ENCODE results near the gene HSPB7.
"Not testable (repeated sequence)": the region's sequence is repeated elsewhere in the genome, so short reads cannot be mapped to it uniquely, and the experiment has no call there.

Gene HSPB7

DNA sequence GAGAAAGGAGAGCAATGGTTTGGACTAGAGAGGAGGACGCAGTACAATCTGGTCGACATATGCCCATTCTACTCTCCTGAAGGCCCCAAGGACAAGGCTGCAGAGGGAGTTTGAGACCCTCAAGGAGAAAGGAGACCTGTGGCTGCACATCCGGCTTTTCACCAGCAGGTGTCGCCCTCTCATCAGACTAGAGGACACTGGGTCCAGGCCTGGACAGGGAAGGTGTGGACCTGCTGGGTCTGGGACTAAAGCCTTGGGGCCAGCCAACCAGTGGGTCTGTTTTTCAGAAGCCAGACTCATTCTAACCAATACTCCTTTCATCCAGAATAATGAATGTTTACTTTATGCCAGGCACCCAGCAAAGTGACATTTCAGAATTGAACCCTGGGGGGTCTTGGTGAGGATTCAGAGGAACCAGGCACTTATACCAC, 8.8 kb downstream of the HSPB7 start:
- in situ Hi-C loops (cut with MboI; ENCODE audit: low sequenced_read_pairs): no loop called here

DNA sequence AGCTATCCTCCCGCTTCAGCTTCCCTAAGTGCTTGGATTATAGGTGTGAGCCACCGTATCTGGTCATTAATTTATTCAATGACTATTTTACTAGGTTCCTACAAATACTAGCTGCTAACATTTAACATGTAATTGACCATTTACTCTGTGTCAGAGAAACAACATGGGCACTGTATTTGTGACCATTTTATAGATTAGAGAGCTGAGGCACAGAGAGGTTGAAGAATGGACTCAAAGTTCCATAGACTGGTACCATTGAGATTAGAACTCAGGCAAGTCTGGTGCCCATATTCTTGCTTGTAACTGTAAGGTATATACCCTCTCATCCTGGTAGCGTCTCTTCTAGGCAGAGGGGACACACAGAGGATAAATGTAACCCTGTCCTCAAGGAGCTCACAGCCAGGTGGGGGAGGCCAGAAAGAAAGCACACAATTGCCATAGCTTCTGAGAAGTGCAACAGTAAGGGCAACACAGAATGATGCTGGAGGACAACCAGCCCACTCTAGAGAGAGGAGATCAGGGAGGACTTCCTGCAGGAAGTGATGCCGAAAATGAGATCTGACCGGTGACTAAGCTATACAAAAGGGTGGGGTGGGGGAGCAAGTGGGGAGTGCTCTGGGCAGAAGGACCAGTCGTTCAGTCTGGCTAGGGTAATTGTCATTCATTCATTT, 10.0 kb downstream of the HSPB7 start:
- in situ Hi-C loops (cut with MboI; ENCODE audit: low sequenced_read_pairs): no loop called here

DNA sequence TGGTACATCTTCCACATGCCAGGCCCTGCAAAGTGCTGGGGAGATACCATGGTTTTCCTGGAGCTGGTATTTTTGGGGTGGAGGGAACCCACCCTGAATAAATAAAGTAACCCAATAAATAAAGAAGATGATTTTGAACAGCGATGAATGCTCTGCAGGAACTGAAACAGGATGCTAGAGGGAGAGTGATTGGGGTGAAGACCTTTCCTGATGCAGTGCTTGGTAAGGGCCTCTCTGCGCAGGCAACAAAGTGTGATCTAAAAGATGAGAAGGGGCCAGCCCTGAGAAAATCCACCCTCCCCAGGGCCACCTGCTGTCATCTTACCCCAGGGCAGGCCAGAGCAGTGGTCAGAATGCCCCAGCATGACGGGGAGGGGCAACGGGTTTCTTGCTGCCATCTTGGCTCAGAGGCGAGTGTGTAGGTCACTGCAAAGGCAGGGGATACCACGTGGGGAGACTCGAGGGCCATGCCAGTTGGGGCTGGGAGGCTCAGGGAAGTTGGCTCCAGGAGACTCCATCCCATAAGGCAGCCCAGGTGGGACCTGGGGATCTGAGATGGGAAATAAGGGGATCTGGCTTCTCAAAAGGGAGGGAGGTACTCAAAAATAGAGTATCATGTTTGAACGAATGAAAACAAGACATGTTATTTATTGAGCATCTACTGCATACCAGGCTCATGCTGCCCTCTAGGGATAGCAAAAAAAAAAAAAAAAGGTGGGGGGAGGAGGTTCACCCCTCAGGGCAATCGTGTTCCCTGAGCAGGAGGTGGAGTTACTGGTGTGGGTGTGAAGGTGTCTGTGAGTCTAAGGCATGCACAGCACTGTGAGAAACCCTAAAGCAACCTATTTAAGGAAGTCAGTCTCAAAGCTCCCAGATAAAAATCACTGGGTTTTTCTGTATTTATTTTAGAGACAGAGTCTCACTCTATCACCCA, 11.0 kb downstream of the HSPB7 start:
- in situ Hi-C loops (cut with MboI; ENCODE audit: low sequenced_read_pairs): no loop called here

DNA sequence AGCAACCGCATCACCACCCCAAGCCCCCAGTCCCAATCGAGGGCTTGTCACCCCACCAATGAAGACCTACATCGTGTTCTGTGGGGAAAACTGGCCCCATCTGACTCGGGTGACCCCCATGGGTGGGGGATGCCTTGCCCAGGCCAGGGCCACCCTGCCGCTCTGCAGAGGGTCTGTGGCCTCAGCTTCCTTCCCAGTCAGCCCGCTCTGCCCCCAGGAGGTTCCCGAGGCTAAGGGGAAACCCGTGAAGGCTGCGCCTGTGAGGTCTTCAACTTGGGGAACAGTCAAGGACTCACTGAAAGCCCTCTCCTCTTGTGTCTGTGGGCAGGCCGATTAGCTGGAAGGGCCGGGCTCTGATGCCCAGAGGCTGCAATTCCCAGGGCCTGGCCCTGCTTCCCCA, 11.8 kb downstream of the HSPB7 start:
- in situ Hi-C loops (cut with MboI; ENCODE audit: low sequenced_read_pairs): no loop called here

GRCh38 chr1:16005597-16005996, 12.2 kb downstream of the HSPB7 start:
- in situ Hi-C loops (cut with MboI; ENCODE audit: low sequenced_read_pairs): no loop called here

DNA sequence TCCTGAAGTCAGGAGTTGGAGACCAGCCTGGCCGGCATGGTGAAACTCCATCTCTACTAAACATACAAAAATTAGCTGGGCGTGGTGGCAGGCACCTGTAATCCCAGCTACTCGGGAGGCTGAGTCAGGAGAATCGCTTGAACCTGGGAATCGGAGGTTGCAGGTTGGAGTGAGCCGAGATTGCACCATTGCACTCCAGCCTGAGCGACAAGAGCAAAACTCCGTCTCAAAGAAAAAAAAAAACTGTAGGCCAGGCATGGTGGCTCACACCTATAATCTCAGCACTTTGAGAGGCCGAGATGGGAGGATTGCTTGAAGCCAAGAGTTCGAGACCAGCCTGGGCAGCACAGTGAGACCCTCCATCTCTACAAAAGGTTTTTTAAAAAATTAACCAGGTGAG, 16.6 kb downstream of the HSPB7 start:
- in situ Hi-C loops (cut with MboI; ENCODE audit: low sequenced_read_pairs): not testable (repeated sequence)

DNA sequence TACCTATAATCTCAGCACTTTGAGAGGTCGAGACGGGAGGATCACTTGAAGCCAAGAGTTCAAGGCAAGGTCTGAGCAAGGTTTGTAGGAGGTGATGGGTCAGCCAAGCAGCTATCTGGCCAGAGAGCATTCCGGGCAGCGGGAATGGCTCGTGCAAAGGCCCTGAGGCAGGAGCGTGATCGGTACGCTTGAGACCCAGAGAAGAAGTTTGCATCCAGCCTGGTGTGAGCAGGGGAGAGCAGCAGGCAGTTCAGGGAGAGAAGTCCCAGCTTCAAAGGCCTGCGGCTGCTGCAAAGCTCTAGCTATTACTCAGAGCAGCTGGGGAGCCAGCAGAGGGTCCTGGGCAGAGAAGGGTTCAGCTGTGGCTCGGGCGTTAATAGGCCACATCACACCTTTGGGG, 18.9 kb downstream of the HSPB7 start:
- in situ Hi-C loops (cut with MboI; ENCODE audit: low sequenced_read_pairs): no loop called here

DNA sequence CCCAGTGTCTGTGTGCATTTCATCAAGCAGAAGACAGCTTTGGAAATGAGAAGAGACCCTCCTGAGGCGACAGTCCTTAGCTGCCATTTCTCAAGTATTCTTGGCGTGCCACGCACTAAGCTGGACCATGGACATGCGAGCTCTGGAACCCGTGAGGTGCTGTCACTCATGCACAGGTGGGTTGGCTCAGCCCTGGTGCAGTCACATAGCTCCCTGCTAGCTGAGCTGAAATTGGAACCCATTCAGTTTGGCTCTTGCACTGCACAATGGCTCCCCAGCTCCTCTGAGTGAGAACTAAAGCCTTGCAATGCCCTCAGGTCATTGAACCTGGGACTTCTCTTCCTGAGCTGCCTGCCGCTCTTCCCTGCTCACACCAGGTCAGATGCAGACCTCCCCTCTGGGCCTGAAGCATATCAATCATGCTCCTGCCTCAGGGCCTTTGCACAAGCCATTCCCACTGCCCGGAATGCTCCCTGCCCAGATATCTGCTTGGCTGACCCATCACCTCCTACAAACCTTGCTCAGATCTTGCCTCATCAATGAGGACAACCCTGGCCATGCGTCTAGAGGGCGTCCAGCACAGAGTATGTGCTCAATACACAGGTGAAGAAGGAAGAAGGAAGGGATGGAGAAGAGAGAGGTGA, 20.1 kb downstream of the HSPB7 start:
- in situ Hi-C loops (cut with MboI; ENCODE audit: low sequenced_read_pairs): no loop called here

GRCh38 chr1:15997076-15997585, 20.7 kb downstream of the HSPB7 start:
- in situ Hi-C loops (cut with MboI; ENCODE audit: low sequenced_read_pairs): no loop called here

GRCh38 chr1:15994590-15995351, 23.1 kb downstream of the HSPB7 start:
- in situ Hi-C loops (cut with MboI; ENCODE audit: low sequenced_read_pairs): no loop called here

- in situ Hi-C loops (cut with MboI; ENCODE audit: low sequenced_read_pairs): no loop called here
Observed at GRCh38 chr1:15994081-15994480, 23.8 kb downstream of the HSPB7 start.

DNA sequence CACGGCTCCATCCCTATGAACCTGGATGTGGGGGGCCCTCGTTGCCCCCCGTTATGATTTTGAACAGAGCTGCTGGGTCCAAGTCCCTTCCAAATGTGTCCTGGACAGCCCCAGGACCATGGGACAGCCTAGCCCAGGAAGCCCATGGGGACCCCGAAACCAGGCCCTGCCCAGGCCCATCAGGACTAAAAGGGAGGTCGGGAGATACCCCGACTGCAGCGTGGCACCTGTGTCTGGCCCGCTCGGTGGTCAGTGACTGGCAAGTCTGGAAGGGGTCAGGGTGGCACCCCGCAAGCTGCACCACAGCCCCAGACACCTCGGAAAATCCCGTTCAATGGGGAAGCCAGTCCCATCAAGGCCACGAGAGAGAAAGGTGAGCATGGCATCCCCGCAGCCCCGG, 24.2 kb downstream of the HSPB7 start:
- in situ Hi-C loops (cut with MboI; ENCODE audit: low sequenced_read_pairs): no loop called here

- in situ Hi-C loops (cut with MboI; ENCODE audit: low sequenced_read_pairs): no loop called here
Observed at GRCh38 chr1:15992582-15993500, 25.0 kb downstream of the HSPB7 start.

- in situ Hi-C loops (cut with MboI; ENCODE audit: low sequenced_read_pairs): no loop called here
Observed at GRCh38 chr1:15992187-15992553, 25.7 kb downstream of the HSPB7 start.

GRCh38 chr1:15991427-15992186, 26.2 kb downstream of the HSPB7 start:
- in situ Hi-C loops (cut with MboI; ENCODE audit: low sequenced_read_pairs): no loop called here

GRCh38 chr1:15989776-15990175, 28.1 kb downstream of the HSPB7 start:
- in situ Hi-C loops (cut with MboI; ENCODE audit: low sequenced_read_pairs): no loop called here

DNA sequence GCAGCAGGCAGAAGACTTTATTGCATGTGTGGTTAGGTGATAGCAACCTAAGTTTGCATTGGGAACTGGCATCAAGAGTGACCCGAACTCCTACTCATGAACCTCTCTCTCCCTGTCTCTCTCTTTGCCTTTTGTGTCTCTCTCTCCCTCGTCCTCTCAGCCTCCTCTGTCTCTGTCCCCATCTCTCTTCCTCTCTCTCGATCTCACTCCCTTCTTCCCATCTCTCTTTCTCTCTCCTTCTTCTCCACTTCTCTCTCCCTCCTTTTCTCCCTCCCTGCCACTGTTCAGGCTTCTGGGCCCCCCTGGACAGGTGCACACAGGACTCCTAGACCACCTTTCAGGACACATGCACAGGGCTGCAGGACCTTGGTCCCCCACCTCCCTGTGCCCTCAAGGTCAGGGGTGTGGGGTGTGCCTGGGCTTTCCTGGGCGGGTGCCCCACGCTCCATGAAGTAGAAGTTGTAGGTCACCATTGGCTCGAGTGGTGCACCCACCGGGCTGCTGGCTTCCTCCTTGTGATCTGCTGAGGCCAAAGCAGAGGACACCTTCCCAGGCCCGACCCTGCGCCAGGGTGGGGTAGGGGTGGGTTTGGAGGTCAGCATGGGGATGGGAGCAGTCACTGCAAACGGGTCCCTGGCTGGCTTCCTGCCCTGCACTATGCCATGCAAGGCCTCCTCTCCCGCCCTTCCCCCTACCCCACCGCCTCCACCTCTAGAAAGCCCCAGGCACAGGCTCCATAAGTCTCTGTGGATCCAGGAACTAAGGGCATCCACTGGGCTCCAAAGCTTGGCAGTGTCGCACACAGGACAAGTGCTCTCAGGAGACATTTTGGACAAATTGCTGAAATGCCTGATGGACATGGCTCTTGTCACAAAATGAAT, 28.7 kb downstream of the HSPB7 start:
- in situ Hi-C loops (cut with MboI; ENCODE audit: low sequenced_read_pairs): no loop called here
